HL-60 (cell line): ENCODE data around the gene AIG1.

ENCODE experiments used
- CTCF ChIP-seq: IDR thresholded peaks from one replicate; pipeline ENCODE4 v1.5.1; 2011; ENCODE audit warnings: low read length, control low read depth, inconsistent platforms; ENCODE audit not compliant: insufficient read depth
- POLR2AphosphoS5 ChIP-seq: IDR thresholded peaks from 2 replicates; pipeline ENCODE4 v1.6.1; 2012; ENCODE audit warnings: low read depth

- TF ChIP-seq CTCF (no peak), POLR2AphosphoS5 (no peak)
These were observed 99.3 kb downstream of the AIG1 start for GRCh38 chr6:143160015-143160414.
